Caco-2 (cell line): Measurements from ENCODE around the gene CSF2RB. TPM values are rescaled to one million over a fixed set of nuclear protein-coding genes. Genes with fewer than 3 reads are reported as not detected.

Source experiments
- BruUV-seq: library from RNA; stranded (reverse); fragments of 400-500 nt; replicated peaks from 2 replicates; lab custom pipeline; 2021; lab: Mats Ljungman, UMichigan
- CTCF ChIA-PET: fragments of 300-600 bp; sonication (Branson Sonifier 250); formaldehyde crosslinking; loops from one replicate; lab custom pipeline; 2022; ENCODE audit warnings: antibody characterized with exemption; lab: Charles Lee
- POLR2A ChIA-PET: fragments of 300-600 bp; sonication (Branson Sonifier 250); formaldehyde crosslinking; loops from one replicate; lab custom pipeline; 2022; ENCODE audit warnings: antibody characterized with exemption; lab: Charles Lee
- DNase-seq, 2 experiments: peaks; one replicate each; pipeline versions ENCODE4 v3.0.0 to v3.0.0-alpha.2; 2020 to 2022
- H3K27me3 ChIP-seq: replicated peaks from 2 replicates; pipeline ENCODE4 v1.6.0; 2011; ENCODE audit warnings: low read length; ENCODE audit not compliant: control insufficient read depth, insufficient read depth
- H3K36me3 ChIP-seq: 2 replicates; pipeline ENCODE4 v1.5.1; 2011; ENCODE audit warnings: low read length; ENCODE audit not compliant: control insufficient read depth, insufficient read depth
- H3K4me1 ChIP-seq: fragments of 250-450 bp; sonication (Bioruptor Pico); 2 replicates; pipeline ENCODE4 v1.5.1; 2020; ENCODE audit warnings: mild to moderate bottlenecking
- H3K4me3 ChIP-seq: 2 replicates; pipeline ENCODE4 v1.5.1; 2011; ENCODE audit warnings: low read depth, mild to moderate bottlenecking, control low read depth, low read length
- H3K9me3 ChIP-seq: fragments of 250-450 bp; sonication (Bioruptor Pico); 2 replicates; pipeline ENCODE4 v1.5.1; 2020; ENCODE audit warnings: mild to moderate bottlenecking, moderate library complexity
- H3K27ac Mint-ChIP-seq: one replicate; pipeline ENCODE4 v1.8.0; 2022; ENCODE audit warnings: mixed read lengths; ENCODE audit not compliant: unreplicated experiment
- H3K27me3 Mint-ChIP-seq: one replicate; pipeline ENCODE4 v1.8.0; 2022; ENCODE audit warnings: mixed read lengths; ENCODE audit not compliant: insufficient read depth, unreplicated experiment
- H3K36me3 Mint-ChIP-seq: one replicate; pipeline ENCODE4 v1.8.0; 2022; ENCODE audit warnings: mild to moderate bottlenecking, mixed read lengths; ENCODE audit not compliant: insufficient read depth, unreplicated experiment
- H3K4me1 Mint-ChIP-seq: one replicate; pipeline ENCODE4 v1.8.0; 2022; ENCODE audit warnings: low read depth, mixed read lengths; ENCODE audit not compliant: unreplicated experiment
- H3K4me3 Mint-ChIP-seq: one replicate; pipeline ENCODE4 v1.8.0; 2022; ENCODE audit warnings: mild to moderate bottlenecking, moderate library complexity, mixed read lengths; ENCODE audit not compliant: unreplicated experiment
- H3K9me3 Mint-ChIP-seq: one replicate; pipeline ENCODE4 v1.8.0; 2022; ENCODE audit warnings: mixed read lengths; ENCODE audit not compliant: unreplicated experiment
- intact Hi-C: fragments of 100-400 bp; cut with micrococcal nuclease; formaldehyde crosslinking; loops from one replicate; pipeline ENCODE4 v1.10.0; 2022; ENCODE audit not compliant: unreplicated experiment
- total RNA-seq: library from RNA; stranded (reverse); gene quantifications from 2 replicates; pipeline ENCODE4 v1.2.3, GENCODE V29; 2022
- TF ChIP-seq, protein P1 (sequence below), 2 experiments: fragments of 200-600 bp in 1 of 2; IDR thresholded peaks; 1 replicate in 1 of 2; 2 replicates in 1 of 2; pipeline versions ENCODE4 v1.5.1 to v1.8.0; 2011 to 2022; ENCODE audit warnings: antibody characterized with exemption in 1 of 2, control low read depth in 1 of 2, inconsistent platforms in 1 of 2, low read depth in 1 of 2, low read length in 1 of 2, mild to moderate bottlenecking in 1 of 2, moderate library complexity in 1 of 2; ENCODE audit not compliant: insufficient read depth in 1 of 2, severe bottlenecking in 1 of 2, unreplicated experiment in 1 of 2

CSF2RB gene
- total RNA-seq, 1 experiment from 2014 or later = not detected

DNA sequence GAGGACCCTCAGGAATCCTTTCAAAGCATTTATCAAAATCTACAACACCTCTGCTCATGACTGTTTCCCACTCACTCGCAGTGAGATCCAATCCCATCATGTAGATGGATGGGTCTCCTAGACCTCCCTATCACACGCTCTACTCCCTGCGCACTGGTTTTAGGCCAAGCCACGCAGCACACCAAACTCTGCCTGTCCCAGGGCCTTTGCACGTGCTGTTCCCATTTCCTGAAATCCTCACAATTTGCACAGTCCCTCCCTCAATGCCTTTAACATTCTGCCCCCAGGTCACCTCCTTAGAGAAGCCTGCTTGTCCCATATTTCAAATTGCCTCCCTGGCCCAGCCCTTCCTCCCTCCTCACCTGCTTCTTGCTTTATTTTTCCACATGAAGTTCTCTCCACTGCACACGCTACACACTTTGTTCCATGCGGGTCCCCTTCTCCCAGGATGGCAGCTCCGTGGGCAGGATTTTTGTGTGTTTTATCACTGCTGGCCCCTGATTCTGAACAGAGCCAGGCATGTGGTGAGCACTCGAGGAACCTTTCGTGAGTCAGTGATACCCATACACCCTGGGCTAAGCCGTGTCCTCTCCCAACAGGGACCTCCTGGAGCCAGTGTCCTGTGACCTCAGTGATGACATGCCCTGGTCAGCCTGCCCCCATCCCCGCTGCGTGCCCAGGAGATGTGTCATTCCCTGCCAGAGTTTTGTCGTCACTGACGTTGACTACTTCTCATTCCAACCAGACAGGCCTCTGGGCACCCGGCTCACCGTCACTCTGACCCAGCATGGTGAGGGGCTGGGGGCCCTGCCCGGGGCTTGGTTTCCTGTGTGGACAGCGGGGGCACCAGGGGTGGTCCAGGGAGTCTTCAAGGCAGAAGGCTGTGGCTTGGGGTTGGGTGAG lies 12.2 kb downstream of the CSF2RB start:
- Mint-ChIP-seq H3K4me1 (no peaks in the 10 kb centered on the region), H3K27ac (no peak overlapping the region)
- POLR2A ChIA-PET = interaction anchor here (0.5 kb wide), 1 partner anchor 38 kb away, joined by 3 read pairs; no protein-coding TSS in a partner anchor

DNA sequence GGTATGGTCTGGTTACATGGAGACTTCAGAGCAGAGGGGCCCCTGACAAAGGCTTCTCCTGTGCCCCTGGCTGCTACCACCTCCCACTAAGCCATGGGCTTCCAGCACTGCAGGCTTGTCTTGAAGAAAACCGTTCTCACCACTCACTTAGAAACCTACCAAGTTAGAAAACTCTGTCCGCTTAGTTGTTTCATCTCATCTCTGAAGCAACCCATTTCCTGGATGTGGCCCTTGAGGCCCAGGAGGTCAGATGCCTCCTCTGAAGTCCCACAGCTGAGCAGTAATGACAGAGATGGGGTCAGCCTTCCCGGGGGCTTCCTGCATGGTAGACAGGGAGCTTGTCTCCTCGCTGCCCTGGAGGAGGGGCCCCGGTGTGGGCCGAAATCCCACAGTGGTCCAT lies 12.9 kb downstream of the CSF2RB start:
- intact Hi-C loops = loop anchor here (10.0 kb wide), 1 partner anchor 62 kb away; the partner anchor contains the start of gene NCF4
- ChIA-PET POLR2A (no interaction called here), CTCF (no interaction called here)
- H3K4me1 Mint-ChIP-seq = no peaks in the 10 kb centered on the region
- TF ChIP-seq, protein P1, sequence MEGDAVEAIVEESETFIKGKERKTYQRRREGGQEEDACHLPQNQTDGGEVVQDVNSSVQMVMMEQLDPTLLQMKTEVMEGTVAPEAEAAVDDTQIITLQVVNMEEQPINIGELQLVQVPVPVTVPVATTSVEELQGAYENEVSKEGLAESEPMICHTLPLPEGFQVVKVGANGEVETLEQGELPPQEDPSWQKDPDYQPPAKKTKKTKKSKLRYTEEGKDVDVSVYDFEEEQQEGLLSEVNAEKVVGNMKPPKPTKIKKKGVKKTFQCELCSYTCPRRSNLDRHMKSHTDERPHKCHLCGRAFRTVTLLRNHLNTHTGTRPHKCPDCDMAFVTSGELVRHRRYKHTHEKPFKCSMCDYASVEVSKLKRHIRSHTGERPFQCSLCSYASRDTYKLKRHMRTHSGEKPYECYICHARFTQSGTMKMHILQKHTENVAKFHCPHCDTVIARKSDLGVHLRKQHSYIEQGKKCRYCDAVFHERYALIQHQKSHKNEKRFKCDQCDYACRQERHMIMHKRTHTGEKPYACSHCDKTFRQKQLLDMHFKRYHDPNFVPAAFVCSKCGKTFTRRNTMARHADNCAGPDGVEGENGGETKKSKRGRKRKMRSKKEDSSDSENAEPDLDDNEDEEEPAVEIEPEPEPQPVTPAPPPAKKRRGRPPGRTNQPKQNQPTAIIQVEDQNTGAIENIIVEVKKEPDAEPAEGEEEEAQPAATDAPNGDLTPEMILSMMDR (IDR thresholded peaks at IDR 0.05; ENCODE audit: insufficient read depth in 1 of 2, low read depth in 1 of 2, low read length in 1 of 2, severe bottlenecking in 1 of 2, unreplicated experiment in 1 of 2) = no peak
- H3K4me3 ChIP-seq = no peak overlapping the region
- no peaks in the 10 kb centered on the region for H3K9me3 ChIP-seq
- H3K27ac Mint-ChIP-seq = no peak overlapping the region
- no peaks in the 10 kb centered on the region for H3K4me1 ChIP-seq
- no peak overlapping the region for H3K4me3 Mint-ChIP-seq
- no peaks in the 10 kb centered on the region for H3K36me3 Mint-ChIP-seq
- no peaks in the 10 kb centered on the region for H3K9me3 Mint-ChIP-seq
- no peaks in the 10 kb centered on the region; the same call in 1 of the 2 replicates for H3K27me3 ChIP-seq
- no peaks in the 10 kb centered on the region for H3K36me3 ChIP-seq
- BruUV-seq = no TSS peak
- H3K27me3 Mint-ChIP-seq = peaks cover 26% of the 10 kb centered on the region
- DNase-seq = no peak

More for the DNA sequence above, 12.2 kb downstream of the CSF2RB start:
- TF ChIP-seq, protein P1 (IDR thresholded peaks at IDR 0.05; ENCODE audit: insufficient read depth in 1 of 2, low read depth in 1 of 2, low read length in 1 of 2, severe bottlenecking in 1 of 2, unreplicated experiment in 1 of 2) = no peak
- H3K4me1 ChIP-seq = no peaks in the 10 kb centered on the region
- Mint-ChIP-seq H3K36me3 (no peaks in the 10 kb centered on the region), H3K27me3 (peaks cover 25% of the 10 kb centered on the region), H3K9me3 (no peaks in the 10 kb centered on the region), H3K4me3 (no peak overlapping the region)
- no peak overlapping the region for H3K4me3 ChIP-seq
- no peaks in the 10 kb centered on the region for H3K36me3 ChIP-seq
- no peaks in the 10 kb centered on the region; the same call in 1 of the 2 replicates for H3K27me3 ChIP-seq
- intact Hi-C loops = loop anchor here (10.0 kb wide), 1 partner anchor 61 kb away; the partner anchor contains the start of gene NCF4
- H3K9me3 ChIP-seq = no peaks in the 10 kb centered on the region
- BruUV-seq = no TSS peak
- no peak for DNase-seq
- CTCF ChIA-PET = no interaction called here

DNA sequence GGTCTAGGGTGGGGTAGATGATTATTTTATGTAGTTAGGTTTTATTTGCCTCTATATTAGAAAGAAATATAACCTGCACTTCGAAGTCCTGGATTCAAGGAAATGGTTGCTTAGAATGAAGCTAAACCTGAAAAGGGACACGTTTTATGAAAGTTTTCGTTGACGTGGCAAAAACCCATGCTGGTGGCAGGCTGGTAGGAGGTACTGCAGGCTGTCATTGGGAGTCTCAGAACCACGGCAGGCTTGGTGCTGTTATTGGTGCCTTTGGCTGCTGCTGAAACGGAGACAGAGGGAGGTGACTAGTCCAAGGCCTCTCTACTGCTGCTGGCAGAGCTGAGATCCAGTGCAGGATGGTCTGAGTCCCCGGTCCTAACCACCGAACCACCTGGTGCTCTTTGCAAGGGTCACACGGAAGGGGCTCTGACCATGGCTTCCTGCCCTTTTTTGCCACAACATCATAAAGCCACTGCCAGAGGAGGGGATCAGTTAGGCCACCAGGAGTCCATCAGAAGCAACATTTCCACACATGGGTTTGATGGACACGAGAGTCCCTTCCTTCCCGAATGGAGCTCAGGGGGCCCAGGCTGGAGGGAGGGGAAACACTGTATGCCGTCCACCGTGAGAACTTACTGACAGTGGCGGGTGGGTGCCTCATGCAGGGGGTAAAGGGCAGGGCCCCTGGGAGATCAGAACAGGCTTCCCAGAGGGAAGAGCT lies 13.4 kb downstream of the CSF2RB start:
- Histone ChIP-seq H3K27me3 (no peaks in the 10 kb centered on the region; the same call in 1 of the 2 replicates), H3K9me3 (no peaks in the 10 kb centered on the region), H3K4me3 (no peak overlapping the region), H3K4me1 (no peaks in the 10 kb centered on the region), H3K36me3 (no peaks in the 10 kb centered on the region)
- no TSS peak for BruUV-seq
- ChIA-PET POLR2A (no interaction called here), CTCF (no interaction called here)
- Mint-ChIP-seq H3K9me3 (no peaks in the 10 kb centered on the region), H3K4me3 (no peak overlapping the region), H3K4me1 (no peaks in the 10 kb centered on the region), H3K36me3 (no peaks in the 10 kb centered on the region), H3K27me3 (peaks cover 26% of the 10 kb centered on the region), H3K27ac (no peak overlapping the region)
- TF ChIP-seq, protein P1 (IDR thresholded peaks at IDR 0.05; ENCODE audit: insufficient read depth in 1 of 2, low read depth in 1 of 2, low read length in 1 of 2, severe bottlenecking in 1 of 2, unreplicated experiment in 1 of 2) = no peak
- intact Hi-C loops = loop anchor here (10.0 kb wide), 1 partner anchor 62 kb away; the partner anchor contains the start of gene NCF4
- DNase-seq = no peak
